HG03280 (cell line): ENCODE measurements around the gene HNRNPR.
"Not testable (repeated sequence)": the region's sequence is repeated elsewhere in the genome, so short reads cannot be mapped to it uniquely, and the experiment has no call there.

Experiments used
- ATAC-seq: cut with Tn5 transposase; IDR thresholded peaks from one replicate; pipeline ENCODE4 v1.9.1; 2021; ENCODE audit warnings: mild to moderate bottlenecking, moderate library complexity; ENCODE audit not compliant: unreplicated experiment

Gene HNRNPR

GRCh38 chr1:23257371-23257770 is 86.7 kb downstream of the HNRNPR start:
- not testable (repeated sequence) for ATAC-seq
